ENCODE measurements around the gene GCN1.
"Not testable (repeated sequence)": the region's sequence is repeated elsewhere in the genome, so short reads cannot be mapped to it uniquely, and the experiment has no call there.

Gene GCN1

GRCh38 chr12:120212301-120212700 is 17.8 kb upstream of the GCN1 start:
- no peak for DNase-seq

DNA sequence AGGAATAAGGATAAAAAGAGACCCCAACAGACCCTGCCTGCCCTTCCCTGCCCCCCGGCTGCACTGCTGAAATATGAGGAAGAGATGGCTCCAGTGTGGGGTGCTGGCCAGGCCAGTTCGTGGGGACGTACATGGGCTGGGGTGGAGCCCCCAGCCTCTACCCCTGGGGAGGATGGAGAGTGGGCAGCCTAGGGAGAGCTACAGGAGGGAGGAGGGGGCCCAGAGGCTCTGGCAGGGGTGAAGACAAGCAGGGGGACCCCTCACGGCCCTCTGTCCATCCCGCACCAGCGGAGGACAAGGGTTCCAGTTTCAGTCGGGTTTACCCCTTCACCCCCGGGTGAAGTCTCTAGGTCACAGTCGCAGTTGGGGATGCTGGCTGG is 17.4 kb upstream of the GCN1 start:
- DNase-seq = no peak

GRCh38 chr12:120211243-120211903 is 16.9 kb upstream of the GCN1 start:
- DNase-seq = no peak

GRCh38 chr12:120209851-120210250 is 15.3 kb upstream of the GCN1 start:
- DNase-seq = no peak

DNA sequence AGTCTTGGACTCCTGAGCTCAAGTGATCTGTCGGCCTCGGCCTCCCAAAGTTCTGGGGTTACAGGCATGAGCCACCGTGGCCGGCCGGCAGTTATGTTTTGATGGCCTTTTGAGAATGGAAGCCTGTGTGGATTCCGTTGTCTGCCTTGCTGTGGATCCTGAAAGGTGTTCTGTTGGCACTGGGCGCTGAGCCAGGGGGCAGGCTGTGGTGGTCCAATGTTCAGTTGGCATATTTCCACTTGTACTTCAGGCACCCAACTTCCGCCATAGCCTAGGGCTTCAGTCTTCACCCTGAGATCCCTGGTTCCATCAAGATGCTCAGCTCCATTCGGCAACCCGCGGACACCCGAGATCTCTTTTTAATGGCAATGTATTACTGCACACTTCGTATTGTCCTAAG is 12.7 kb upstream of the GCN1 start:
- DNase-seq = no peak

GRCh38 chr12:120206781-120207180 is 12.3 kb upstream of the GCN1 start:
- not testable (repeated sequence) for DNase-seq

DNA sequence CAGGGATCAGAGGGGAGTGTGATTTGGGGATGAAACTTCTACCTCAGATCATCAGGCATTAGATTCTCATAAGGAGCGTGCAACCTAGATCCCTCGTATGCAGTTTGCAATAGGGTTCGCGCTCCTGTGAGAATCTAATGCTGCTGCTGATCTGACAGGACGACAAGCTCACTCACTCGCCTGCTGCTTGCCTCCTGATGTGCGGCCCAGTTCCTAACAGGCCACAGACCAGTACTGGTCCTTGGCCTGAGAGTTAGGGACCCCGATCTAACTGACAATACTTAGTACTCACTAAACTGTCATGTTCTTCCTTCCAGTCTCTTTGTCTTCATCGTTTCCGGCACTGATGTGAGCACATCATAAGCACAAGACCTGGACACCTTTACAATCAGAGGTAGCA is 11.7 kb upstream of the GCN1 start:
- no peak for DNase-seq

DNA sequence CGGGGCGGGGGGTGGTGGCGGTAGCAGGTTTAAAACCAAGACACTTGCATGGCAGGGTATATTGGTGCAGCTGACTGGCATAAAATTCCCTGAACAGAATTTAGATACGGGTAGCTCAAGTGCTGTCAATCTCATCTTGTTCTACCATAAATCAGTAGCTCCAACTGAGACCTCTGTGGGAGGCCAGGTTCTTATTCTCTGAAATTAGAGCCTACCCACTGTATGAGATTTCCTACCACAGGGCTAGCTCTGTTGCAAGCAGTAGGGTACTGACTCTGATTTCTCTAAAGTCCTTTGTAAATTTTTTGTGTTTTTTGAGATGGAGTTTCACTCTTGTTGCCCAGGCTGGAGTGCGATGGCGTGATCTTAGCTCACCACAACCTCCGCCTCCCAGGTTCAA is 9.7 kb upstream of the GCN1 start:
- no peak for DNase-seq

DNA sequence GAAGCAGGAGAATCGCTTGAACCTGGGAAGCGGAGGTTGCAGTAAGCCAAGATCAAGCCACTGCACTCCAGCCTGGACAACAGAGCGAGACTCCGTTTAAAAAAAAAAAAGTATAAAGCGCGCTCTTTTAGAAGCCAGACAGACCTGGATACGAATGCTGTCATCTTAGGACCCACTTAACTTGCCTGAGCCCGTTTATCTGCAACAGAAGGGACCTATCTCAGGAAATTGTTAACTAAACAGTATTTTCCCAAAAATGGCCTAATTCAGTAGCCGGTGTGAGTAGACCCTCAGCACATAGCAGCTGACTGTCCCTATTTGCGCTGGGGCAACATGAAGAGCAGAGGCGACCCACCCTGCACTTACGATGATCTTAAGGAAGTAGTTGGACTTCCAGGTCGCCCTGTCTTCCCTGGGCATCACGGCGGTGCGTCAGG is 5.9 kb upstream of the GCN1 start:
- no peak for DNase-seq

DNA sequence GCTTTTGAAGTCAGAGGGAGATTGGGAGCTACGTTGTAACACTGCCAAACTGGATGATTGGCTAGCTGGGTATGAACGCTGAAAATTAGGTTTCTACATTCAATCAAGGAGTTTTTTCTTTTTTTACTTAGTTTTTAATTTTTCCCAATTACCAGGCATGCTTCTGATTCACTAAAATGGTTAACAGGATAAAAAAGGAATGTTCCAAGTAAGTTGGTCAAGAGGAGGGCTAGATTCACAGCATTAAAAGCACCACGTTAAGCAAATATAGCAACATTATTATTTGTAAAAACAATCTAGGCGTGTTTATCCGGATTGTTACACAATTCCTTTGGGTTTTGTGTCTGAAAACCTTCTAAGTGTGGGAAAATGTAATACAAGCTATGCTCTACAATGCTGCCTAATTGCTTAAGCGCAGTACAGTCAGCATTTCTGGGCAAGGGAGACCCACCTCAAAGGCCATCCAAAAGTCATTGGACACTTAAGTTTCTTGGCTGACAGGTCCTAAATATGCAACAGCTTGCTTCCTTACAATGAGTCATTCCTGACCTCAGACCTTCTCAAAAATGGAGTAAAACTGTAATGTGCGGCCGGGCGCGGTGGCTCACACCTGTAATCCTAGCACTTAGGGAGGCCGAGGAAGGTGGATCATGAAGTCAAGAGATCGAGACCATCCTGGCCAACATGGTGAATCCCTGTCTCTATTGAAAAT is 5.2 kb upstream of the GCN1 start:
- peak; percentile 81 for DNase-seq

DNA sequence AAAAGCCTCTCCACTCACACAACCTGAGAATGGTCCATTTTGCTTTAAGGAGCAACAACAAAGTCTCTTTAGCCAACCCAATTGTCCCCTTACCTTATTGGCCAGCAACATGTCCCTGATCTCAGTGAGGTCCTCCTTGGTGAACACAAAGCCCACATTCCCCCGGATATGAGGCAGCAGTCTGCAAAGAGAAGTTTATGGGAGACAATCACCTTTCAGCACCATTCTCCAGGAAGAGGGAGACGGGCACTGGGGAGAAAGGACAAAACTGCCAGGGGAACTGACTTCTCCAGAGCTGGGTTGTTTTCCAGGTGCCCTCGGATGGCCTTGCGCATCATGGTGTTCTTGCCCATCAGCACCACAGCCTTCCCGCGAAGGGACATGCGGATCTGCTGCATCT is 4.5 kb upstream of the GCN1 start:
- peak; percentile 66 for DNase-seq

DNA sequence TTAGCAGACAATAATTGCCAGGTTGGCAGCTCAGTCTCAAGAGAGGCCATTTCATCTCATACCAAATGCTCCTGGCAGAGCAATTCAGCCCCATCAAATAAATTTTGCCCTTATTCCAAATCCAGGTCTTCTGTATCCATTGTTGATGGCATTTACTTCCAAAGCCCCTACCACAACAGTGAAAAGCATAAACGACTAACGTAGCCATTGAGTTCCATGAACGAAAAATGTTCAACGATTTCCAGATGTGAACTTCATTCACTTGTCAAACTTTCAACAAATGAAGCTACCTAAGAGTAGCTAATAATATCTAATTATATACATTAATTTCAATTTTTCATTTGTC is 3.0 kb upstream of the GCN1 start:
- DNase-seq = no peak

- peak; percentile 65 for DNase-seq
Measured at GRCh38 chr12:120196817-120197541, 2.5 kb upstream of the GCN1 start.

DNA sequence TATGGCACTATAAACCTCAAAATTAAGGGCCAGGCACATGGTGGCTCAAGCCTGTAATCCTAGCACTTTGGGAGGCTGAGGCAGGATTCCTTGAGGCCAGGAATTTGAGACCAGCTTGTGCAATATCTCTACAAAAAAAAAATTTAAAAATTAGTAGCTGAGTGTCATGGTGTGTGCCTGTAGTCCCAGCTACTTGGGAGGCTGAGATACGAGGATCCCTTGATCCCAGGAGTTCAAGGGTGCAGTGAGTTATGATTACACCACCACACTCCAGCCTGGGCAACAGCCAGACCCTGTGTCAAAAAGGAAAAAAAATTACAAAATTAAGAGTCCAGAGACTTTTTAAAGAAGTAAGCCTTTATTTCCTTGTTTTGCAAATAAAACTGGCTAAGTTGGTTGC is 1.8 kb upstream of the GCN1 start:
- DNase-seq = no peak

DNA sequence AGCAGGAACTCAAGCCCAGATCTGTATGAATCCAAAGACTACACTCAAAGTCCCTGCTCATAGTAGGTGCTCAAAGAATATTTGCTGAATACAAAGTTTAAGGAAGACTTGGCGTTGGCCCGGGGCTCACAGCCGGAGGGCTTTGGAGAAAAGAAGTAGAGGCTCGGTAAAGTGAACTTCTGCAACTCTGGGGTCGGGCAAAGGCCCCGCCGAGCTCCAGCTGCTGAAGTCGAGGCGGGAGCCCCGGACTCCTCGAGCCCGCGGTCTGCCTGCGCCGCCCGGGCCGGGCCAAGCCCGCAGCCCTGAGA is 335 bp downstream of the GCN1 start:
- no peak for DNase-seq

GRCh38 chr12:120193286-120193685 is 1.2 kb downstream of the GCN1 start:
- not testable (repeated sequence) for DNase-seq

DNA sequence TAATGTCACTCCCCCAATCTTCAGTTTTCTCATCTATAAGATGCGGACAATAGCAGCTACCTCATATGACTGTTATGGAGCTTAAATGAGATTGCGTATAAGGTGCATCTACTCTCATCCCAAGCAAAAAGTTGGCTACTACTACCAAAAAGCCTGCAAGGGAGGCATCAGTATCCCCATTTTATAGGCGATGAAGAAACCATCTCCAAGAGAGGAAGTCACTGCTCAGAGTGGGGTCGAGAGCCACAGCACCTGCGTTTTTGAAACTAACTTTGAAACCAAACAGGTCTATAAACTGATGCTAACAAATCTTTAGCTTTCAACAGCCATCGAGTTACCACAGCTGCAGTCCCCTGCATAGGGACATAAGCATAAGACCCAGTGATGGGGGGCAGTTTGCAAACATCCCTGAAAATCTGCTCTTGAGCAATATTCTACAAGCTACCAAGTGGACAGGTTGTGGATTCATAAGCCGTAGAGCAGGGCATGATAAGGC is 3.5 kb downstream of the GCN1 start:
- DNase-seq = no peak

DNA sequence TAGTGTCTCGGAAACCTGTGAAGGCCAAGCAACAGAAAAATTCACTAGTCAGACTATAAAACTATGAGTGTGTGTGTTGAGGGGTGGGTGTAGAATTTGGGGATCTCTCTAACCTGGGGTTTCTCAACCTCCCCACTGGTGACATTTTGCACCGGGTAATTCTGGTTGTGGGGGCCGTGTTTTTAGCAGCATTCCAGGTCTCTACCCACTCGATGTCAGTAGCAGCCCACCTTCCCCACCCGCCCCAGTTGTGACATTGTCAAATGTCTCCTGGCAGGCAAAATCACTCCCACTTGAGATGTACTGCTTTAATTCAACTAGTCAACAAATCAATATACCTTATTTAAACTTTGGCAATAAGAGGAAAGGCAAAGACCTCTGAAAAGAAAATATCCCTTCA is 4.1 kb downstream of the GCN1 start:
- DNase-seq = no peak

DNA sequence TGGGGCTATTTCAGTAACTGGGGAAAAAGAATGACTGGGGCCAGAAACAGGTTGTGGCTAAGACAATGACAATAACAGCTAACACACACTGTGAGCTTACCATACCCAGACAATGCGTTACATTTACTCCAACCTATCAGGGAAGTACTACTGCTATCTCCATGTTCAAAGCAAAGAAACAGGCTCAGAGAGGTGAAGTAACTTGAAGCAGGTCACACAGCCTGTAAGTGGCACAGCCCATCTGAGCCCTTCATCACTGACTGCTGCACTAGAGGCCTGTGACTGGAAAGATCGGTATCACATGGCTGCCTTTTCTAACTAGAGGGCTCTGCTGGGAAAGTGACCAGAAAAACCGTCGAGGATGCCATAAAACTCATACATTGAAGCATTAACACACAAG is 7.9 kb downstream of the GCN1 start:
- DNase-seq = no peak

DNA sequence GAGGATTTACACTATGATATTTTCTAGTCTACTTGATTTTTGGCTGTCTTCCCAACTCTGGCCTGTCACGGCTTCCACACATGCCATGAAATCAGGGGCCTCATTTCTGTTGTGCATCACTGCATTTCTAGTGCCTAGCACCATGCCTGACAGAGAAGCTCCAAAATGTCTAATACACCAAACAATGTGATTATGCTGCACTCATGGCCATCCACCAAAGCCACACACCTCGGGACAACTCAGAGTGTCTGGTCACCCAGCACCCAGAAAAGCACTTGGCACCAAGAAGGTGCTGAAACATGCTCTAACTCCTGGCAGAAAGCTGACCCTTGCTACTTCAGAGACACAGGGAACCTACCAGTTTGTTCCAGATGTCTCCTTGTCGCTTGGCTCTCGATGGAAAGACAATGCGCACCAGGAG is 11.3 kb downstream of the GCN1 start:
- DNase-seq = no peak

DNA sequence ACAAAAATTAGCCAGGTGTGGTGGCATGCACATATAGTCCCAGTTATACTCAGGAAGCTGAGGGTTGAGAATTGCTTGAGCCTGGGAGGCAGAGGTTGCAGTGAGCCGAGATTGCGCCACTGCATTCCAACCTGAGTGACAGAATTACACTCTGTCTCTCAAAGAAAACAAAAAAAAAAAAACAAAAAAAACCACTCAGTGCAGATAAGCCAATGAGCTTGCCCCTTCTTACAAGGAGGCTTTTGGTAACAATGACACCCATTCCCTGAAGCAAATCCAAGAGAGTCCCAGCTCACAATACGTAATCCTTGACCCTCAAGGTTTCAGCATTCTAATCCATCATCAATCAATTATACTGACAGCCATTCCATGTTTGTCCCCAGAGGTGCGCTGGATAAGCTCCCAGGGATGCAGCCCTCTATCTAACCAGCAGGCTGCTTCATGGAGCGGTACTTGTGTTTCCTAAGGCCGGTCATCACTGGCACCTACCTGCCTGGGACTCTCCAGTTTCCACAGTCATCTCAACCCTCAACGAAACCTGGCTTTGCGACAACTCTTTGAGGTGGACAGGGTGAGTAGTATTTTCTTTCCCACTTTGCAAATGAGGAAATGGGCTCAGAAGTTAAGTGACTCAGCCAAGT is 12.4 kb downstream of the GCN1 start:
- DNase-seq = no peak

DNA sequence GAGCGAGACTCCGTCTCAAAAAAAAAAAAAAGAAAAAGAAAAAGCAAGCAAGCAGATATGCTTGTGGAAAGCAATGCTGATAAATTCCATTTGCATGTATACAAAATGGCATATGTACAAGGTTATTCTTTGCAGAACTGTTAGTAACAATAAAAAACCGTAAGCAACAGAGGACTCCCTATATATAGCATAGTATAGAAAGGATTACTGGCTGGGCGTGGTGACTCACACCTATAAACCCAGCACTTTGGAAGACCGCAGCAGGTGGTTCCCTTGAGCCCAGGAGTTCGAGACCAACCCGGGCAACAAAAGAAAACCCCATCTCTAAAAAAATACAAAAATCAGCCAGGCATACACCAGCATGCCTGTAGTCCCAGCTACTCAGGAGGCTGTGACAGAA is 13.5 kb downstream of the GCN1 start:
- no peak for DNase-seq

DNA sequence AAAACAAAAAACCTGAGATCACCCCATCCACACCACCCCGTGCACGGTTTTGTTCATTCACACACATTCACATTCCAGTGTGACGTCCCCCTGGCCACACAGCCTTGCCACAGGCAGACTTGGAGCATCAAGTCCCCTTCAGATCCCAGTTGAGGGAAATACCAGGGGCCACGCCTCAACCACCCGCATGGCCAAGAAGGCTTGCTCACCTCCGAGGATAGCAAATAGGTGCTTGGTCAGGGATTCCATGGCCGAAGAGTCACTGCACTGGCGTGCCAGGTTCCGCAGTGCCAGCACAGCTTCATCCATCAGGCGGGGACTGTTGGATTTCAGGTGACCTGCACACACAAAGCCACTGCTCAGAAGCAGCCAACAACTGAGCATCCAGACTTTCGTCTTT is 19.0 kb downstream of the GCN1 start:
- DNase-seq = no peak

GRCh38 chr12:120175062-120175461 is 19.5 kb downstream of the GCN1 start:
- no peak for DNase-seq

Data from activated CD8-positive, alpha-beta memory T cell treated with anti-CD3 and anti-CD28 coated beads for 24 hours (primary cell).